Myocyte (in vitro differentiated cells): ENCODE results near the gene PEDS1. TPM values are rescaled to one million over a fixed set of nuclear protein-coding genes. Genes with fewer than 3 reads are reported as not detected.
"Not testable (repeated sequence)": the region's sequence is repeated elsewhere in the genome, so short reads cannot be mapped to it uniquely, and the experiment has no call there.

Experiments
- DNase-seq: peaks from one replicate; pipeline ENCODE4 v3.0.0-alpha.2; 2012; ENCODE audit warnings: low read depth
- total RNA-seq: library from RNA; depleted of rRNA; stranded (reverse); fragments of >200 nt; gene quantifications from 2 replicates; pipeline ENCODE4 v1.2.3, GENCODE V29; 2014

Gene PEDS1
- total RNA-seq, 1 donor from 2014 or later, result 51.8 TPM

DNA sequence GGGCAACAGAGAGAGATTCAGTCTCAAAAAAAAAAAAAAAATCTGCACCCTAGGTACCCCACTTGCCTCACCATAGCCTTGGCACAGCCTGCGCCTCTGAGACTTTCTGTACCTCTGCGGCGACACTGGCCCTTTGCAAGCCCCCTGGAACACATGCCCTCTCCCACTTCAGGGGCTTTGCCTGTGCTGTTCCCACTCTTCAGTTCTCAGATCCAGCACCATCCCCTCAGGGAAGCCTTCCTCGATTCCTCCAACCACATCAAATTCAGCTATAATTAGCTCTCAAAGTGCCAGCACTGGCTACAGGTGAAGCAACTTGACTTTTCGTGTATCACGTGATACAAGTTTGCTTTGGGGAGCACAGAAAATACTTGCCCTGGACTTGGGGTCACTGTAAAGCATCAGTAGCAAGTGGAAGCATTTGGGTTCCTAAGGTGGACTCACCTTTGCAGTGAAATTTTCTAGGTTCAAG is 38.4 kb downstream of the PEDS1 start:
- no peak for DNase-seq

DNA sequence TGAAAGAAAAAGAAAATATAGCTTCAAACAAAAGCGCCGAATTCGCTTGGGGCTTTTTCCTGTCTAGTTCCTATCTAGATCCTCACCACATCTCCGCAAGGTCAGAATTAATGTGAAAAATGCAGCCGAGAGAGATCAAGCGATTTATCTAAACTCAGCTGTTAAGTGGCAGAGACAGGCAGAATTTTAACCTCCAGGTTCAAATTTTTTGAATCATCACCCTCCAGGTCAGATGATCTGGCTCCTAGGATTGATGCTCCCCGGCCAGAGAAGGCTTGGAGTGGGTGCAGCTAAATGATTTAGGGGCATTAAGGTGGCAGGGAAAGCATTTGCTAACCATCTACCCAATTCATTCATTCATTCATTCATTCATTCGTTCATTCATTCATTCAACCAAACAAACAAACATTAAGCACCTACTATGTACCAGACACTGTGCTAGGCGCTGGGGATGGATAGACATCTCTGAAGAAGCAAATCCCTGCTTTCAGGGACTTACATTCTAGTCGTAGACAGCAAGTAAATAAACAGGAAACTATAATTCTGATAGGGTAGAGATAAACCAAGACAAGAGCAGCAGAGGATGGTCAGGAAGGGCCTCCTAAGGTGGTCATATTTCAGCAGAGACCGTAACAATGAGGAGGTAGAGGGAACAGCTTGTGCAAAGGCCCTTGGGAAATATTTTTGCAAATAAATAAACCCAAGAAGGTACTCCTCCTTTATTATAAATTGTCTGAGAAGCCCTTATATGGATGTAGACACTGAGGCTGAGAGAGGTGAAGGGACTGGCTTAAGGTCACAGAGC is 39.9 kb downstream of the PEDS1 start:
- DNase-seq, result no peak

DNA sequence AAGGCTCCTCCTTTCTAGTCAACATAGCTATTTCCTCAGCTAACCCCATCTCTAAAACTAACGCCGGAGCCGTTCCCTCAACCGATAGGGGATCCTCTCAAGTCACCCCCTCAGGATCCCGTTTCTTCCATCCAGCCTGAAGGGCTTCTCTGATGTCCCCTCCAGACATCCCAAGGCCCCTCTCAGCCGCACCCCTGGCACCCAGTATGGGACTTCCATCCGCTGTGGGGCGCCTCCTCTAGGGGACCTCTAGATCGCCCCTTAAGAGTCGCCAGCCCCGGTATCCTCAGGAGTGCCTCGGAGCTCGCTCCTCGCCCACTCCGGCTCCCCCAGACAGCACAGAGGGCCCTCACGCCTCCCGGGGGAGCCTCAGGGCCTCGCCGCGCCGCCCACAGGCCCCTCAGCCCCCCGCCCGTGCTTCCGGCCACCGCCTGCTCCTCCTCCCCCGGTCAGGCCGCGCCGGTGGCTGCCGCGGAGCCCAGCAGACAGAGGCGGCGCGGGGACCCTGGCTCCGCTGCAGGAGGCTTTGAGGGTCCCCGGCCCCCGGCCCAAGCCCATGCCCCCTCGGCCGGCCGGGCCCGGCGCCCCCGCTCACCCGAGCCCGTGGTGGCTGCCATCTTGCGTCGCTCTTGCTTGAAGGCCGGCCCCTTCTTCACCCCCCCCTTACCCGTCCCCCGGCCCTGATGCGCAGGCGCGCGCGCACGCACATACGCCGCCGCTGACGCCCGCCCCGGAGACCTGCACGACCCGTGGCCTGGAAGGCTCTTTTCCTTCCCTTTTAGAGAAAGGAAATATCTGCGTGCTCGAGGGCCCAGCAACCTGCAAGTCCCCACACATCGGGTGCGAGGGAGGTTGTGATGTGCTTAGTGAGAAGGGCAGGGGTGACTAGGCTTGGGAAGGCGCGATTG is 40.8 kb downstream of the PEDS1 start, which contains the start of gene UBE2V1:
Gene UBE2V1 (minus strand): TSS at position 639 of the 908 bp plus-strand sequence. CDS start 22 bp downstream, at position 617.
- DNase-seq, result peak; percentile 86

DNA sequence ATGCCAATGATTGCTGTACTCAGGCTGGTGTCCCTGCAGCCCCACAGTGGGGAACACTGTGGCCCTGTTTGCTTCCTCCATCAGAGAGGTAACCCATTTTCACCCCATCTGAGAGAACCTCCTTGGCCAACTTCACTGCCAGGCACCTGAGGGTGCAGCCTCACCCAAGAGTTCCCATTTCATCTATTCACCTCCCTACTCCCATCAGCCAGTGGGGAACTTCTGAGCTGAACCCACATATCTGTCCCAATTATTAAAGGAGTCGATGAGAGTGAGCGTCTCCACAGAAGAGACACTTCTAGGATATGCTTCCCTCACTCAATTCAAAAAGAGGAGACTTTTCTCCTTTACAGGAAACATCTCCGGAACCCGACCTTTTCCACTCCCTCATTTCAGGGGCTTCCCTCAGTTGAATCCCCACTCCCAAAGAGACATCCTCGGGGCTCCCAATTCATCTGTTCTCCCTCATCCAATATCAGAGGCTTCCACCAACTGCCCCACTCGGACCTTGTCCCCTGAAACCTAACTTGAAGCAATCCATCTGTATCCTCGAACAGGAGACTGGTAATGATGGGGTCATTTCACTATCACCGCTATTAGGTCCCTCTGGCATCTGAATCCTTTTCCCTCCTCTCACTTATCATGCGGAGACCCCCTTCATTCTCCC is 41.6 kb downstream of the PEDS1 start:
- no peak for DNase-seq

DNA sequence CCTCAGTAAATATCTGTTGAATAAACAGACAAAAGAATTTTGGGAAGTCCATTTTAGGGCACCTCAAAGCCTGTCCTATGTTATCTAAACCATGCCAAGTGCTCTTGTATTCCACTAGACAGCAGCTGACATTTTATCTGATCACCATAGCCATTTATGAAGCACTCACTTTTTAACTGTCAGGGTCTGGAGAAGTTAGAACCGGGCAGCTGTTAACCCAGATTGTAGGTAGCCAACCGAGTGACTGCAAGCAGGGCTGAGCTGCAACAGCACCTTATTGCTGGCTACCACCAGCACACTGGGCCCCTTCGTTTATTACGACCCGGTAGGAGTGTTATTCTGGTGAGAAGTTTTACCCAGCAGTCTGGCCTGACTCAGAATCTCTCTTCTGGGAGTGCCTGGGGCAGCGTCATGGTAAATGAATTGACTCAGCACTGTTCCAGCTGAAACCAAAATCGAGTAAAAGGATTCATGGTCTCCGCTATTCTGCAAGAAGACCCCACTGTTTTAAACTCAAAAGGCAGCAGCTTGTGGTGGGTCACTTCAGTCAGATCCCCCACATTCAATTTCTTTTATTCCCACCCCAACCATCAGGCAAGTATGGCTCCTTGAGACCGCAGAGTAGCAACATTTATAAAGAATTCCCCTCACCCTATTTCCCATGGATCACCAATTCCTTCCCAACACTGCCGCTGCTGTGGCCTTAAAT is 42.2 kb downstream of the PEDS1 start:
- peak; percentile 48 for DNase-seq

DNA sequence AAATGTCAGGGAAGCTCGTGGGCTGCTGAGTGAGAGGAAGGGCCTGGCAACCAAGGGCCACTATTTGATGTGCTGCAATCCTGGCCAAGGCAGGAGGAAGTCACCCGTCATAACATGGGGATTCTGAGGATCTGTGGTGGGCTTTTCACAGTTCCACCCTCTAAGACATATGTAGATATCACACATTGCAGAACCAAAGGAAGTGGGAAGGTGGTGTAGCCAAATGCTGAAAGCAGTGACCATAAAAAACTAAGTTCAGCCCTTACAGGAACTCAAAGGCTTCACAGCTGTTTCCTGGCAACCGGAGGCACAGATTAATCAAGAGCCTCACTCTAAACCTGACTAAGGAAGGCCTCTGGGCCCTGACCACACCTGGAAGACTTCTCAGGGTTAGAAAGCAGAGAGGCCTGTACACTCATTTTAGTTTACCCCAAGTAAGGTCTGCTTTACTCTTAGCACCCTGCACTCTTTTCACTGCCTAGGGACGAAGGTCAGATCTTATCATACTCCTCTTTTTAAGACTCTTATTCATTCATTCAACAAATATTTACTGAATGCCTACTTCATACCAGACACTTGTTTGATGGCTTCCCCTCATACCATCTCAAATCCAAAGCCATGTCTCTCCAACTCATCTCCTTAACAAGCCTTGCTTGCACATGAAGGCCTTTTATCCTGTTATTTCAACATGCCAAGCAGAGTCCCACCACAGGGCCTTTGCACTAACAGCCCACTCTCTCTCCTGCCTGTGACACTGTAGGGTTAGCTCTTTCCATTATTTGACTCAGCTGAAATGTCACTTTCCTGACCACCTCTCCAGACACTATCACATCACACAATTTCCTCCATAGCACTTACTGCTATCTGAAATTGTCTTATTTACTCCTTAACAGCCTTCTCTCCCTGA is 43.1 kb downstream of the PEDS1 start:
- DNase-seq, result peak; percentile 35

DNA sequence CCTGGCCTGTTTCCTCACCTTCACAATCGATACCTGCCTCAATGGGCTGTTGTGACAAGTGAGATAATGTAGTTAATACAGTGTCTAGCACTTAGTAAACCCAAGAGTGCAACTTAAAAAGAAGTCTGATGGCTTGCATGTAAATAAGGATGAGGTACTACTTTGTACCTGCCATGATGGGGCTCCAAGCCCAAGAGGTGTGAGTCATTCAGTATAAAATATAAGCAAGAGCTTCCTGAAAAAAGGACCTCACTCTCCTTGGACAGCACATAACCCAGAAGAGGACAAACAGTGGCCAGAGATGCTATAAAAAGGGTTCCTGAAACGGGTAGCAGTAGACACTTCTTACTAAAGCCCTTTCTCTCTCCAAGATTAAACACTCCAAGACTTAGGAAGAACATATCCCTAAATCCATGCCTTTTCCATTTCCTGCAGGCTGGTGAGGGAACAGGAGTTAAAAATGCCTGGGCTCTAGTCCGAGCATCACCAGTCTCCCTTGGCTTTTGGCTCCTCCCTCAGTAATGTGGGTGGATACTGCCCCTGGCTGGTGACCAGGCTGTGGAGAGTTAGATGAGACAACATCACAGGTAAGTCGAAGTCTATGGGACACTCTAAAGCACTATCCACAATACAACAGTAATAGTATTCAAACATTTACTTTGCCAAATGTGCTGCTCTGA is 44.8 kb downstream of the PEDS1 start:
- no peak for DNase-seq

DNA sequence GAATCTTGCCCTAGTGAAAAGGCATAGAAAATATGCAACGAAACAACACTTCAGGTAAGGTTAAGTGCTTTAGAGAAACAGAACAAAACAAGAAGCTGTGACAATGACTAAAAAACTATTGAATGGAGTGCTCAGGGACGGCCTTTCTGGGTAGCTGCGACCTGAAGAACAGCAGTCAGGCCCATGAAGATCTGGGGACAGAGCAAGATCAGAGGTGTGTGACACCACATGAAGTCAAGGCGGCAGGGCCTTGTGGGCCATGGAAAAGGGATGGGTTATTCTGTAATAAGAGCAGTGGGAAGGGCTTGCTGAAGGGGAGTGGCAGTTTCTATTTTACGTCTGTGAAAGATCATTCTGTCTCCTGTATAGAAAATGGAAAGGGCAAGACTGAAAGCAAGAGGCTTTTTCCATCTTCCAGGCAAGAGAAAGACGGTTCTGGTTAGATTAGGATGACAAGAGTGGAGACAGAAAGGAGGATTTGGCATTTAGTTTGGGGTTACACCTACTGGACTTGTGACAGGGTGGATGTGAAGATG is 45.7 kb downstream of the PEDS1 start:
- DNase-seq, result no peak

DNA sequence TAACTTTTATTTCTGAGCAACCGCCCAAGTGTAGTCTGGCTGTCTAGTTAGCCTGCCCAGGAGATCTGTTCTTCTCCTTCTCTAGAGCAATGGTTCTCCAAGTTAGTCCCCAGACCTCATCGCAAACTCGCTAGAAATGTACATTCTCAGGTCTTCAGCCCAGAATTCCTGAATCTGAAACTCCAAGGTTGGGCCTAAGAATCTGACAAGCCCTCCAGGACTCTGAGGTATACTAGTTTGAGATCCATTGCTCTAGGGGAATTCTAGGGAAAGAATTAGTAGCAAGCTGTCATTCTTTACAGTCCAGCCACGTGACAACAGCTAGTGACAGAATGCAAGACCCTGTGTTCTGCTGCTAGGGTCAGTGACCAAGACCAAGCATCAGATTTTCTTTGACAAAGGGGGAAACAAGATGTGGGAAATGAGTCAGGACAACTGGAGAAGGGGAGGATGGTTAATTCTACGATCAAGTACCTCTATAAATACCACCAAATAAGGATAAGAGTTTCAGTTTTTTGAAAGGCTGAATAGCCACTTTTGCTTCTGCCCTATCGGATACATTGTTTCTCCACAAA is 46.4 kb downstream of the PEDS1 start:
- DNase-seq, result no peak

DNA sequence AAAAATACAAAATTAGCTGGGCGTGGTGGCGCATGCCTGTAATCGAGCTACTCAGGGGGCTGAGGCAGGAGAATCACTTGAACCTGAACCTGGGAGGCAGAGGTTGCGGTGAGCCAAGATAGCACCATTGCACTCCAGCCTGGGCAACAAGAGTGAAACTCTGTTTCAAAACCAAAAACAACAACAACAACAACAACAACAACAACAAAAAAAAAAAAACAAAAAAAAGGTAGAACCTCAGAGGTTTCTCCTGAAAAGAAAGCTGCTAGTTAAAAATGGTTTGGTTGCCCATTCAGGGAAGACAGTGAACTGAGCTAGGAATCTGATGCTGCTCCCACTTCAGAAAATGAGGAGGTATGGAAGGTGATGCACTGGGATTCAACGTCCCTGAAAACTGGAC is 46.9 kb downstream of the PEDS1 start:
- not testable (repeated sequence) for DNase-seq

Other genes with a start within 250 kb of the PEDS1 start
- gene SPATA2, start 238.2 kb downstream of the PEDS1 start, total RNA-seq, result 4.1 and 4.8 TPM in 2 replicates
- gene RNF114, start 217.3 kb downstream of the PEDS1 start, total RNA-seq, result 87.9 and 107 TPM in 2 replicates
- gene SNAI1, start 170.7 kb downstream of the PEDS1 start, total RNA-seq, result 0.72 and 1.8 TPM in 2 replicates
- 86.8 and 96.8 TPM in 2 replicates for gene UBE2V1, start 40.6 kb downstream of the PEDS1 start, total RNA-seq
- 29.6 and 31.3 TPM in 2 replicates for gene CEBPB, start 37.1 kb upstream of the PEDS1 start, total RNA-seq